Loucy (cell line): ENCODE measurements around the gene AZGP1.
"Not testable (repeated sequence)": the region's sequence is repeated elsewhere in the genome, so short reads cannot be mapped to it uniquely, and the experiment has no call there.

Source experiments
- EZH2phosphoT487 ChIP-seq: fragments of 200-600 bp; IDR thresholded peaks from 2 replicates; pipeline ENCODE4 v1.6.1; 2018; ENCODE audit warnings: antibody characterized with exemption, mild to moderate bottlenecking, moderate library complexity, borderline replicate concordance
- TF ChIP-seq, protein P1 (sequence below): fragments of 200-600 bp; sonication (generic); conservative IDR thresholded peaks from 2 replicates; pipeline ENCODE4 v1.5.1; 2014; ENCODE audit warnings: mild to moderate bottlenecking, antibody characterized with exemption, low read length

DNA sequence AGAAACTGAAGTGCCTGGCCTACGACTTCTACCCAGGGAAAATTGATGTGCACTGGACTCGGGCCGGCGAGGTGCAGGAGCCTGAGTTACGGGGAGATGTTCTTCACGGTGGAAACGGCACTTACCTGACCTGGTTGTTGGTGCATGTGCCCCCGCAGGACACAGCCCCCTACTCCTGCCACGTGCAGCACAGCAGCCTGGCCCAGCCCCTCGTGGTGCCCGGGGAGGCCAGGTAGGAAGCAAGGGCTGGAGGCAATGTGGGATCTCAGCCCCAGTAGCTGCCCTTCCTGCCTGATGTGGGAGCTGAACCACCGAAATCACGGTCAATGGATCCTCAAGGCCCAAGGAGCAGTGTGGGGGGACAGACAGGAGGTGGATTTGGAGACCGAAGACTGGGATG lies 11.5 kb upstream of the AZGP1 start:
- TF ChIP-seq, protein P1, sequence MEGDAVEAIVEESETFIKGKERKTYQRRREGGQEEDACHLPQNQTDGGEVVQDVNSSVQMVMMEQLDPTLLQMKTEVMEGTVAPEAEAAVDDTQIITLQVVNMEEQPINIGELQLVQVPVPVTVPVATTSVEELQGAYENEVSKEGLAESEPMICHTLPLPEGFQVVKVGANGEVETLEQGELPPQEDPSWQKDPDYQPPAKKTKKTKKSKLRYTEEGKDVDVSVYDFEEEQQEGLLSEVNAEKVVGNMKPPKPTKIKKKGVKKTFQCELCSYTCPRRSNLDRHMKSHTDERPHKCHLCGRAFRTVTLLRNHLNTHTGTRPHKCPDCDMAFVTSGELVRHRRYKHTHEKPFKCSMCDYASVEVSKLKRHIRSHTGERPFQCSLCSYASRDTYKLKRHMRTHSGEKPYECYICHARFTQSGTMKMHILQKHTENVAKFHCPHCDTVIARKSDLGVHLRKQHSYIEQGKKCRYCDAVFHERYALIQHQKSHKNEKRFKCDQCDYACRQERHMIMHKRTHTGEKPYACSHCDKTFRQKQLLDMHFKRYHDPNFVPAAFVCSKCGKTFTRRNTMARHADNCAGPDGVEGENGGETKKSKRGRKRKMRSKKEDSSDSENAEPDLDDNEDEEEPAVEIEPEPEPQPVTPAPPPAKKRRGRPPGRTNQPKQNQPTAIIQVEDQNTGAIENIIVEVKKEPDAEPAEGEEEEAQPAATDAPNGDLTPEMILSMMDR, result not testable (repeated sequence)
- TF ChIP-seq EZH2phosphoT487, result not testable (repeated sequence)
